Activated CD4-positive, alpha-beta T cell treated with anti-CD3 and anti-CD28 coated beads, Interleukin-2, Interleukin-4, amounts not matched to agents 100 ng/mL and 50 ng/mL, durations not matched to agents 16 hours and 8 hours (primary cell): ENCODE results near the gene TGDS.
A peak's percentile ranks its signal among the peaks of the same experiment; 100 is the strongest.
"Not testable (repeated sequence)": the region's sequence is repeated elsewhere in the genome, so short reads cannot be mapped to it uniquely, and the experiment has no call there.

Experiments
- DNase-seq: peaks from one replicate; pipeline ENCODE4 v3.0.0-alpha.2; 2020; ENCODE audit warnings: low spot score

Gene TGDS

DNA sequence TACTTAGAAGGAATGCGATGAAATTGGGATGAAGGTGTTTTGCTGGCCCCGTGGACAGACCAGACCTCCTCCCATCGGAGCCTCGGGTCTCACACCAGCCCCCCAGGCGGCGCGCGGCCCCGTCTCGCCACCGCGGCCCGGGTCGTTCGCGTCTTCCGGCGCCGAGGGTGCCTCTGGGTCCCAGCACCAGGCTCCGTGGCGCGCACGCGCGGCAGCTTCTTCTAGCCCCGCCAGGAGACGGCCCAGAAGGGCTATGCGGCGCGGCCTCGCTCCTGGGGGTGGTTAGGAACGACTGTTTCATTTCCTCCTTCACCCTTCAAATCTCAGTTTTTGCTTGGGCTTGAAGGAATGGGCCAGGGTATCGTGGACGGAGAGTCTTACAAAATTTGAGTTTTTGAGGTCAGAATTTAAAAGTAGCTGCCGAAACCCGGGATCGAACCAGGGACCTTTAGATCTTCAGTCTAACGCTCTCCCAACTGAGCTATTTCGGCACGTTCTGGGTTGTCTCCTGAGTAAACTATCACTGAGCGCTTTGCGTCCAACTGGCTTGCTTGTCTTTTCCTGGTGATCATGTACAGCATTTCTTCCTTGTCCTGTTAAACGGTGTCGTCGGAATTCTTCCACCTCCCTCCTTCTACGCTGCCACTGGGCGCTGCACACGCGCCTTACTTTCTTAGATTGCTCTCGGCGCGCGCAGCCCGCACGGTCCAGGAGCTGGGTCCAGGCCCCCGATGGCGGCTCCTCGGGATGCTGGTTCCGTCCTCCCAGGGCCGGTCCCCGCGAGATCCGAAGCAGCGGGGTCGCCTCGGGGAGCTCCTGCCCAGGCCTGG lies 46.5 kb downstream of the TGDS start:
- DNase-seq = peak; percentile 95

GRCh38 chr13:94548821-94549231 lies 47.1 kb downstream of the TGDS start:
- DNase-seq = peak; percentile 39

DNA sequence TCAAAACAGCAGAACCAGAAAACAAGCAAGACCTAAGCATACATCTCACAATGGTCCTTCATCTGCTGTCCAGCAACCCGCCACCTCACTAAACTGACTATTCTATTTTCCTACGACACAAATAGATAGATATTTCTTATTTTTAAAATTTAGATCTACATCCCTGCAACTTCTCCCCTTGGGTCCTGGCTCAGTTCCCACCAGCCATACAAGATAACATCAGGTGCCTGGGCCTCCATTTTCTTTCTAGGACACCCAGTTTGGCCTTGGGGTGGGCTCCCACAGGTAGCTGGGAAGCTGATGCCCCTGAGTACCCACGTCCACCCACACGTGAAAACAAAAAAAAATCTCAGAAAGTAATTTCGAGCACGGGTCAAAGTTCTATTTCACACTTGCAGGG lies 47.6 kb downstream of the TGDS start:
- no peak for DNase-seq

DNA sequence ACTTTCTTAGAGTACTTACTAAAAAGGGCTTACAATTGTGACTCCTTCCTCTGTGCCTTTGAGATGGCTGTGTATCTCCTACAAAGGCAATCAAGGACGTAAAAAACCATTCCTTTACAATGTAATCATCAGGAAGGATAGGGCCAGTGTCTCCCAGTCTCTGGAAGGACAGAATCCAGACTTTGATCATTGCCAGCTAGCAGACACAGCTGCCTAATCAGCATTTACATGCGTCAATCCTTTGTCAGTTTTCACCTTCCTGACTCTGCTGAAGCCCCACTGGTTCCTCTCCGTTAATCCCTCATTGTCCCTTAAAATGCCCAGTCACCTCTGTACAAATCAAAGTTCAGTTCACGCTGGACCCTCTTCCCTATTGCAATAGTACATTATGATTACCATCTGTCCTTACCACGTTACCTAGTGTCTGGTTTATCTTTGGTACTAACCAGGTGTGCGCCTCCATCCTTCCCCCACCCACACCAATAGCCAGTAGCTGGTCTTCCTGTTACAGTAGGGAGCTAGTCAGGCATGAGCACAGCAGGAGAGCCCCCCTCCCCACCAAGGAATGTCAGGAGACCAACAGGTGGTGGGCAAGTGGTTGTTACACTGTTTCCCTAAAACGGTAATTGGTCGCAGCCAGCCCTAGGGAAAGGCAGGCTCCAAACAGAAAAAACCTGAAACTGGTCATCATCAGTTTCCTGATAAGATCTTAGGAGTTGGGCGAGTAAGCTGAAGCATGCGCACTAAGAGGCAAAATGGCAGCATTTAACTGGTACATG lies 49.7 kb downstream of the TGDS start:
- DNase-seq = no peak

- DNase-seq = no peak
These were observed 51.0 kb downstream of the TGDS start for GRCh38 chr13:94544922-94545321.

GRCh38 chr13:94542917-94543316 lies 53.0 kb downstream of the TGDS start:
- no peak for DNase-seq

DNA sequence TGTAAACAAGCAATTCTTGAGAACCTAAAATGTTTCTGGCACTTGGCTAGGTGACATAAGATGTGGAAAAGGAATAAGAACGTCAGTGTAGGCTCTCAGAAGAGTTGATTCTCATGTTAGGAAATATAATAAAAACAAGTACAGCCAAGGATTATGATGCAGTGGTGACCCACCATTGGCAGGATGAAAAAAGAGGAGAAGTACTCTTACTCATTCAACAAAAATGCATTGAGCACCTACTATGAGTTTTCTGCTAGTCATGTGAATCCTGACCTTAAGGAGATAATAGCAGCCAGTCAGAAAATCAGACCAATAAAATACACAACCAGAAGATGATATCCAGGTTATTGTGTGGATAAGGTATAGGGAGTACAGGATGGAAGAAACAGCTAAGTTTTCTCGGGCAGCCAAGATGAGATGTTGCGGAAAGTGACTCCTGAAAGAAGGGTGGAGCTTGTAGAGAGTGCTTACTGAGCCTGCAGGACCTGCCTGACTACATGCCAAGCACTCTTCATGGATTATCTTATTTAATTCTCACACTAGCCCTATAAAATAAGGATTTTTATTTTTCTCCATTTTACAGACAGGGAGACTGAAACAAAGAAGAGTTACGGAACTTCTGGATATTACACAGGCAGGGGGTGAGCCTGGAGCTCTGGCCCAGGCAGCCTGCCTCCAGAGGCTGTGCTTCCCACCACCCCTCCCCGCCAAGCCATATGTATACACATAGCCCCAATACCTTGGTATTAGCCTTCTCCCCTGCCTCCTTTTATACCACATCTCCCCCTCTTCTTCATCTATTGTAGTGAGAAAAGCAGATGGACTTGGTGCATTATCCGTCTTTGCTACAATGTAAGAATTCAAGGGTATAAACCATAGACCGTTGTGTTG lies 58.0 kb downstream of the TGDS start:
- no peak for DNase-seq

- no peak for DNase-seq
These were observed 60.2 kb downstream of the TGDS start for GRCh38 chr13:94535775-94536174.

DNA sequence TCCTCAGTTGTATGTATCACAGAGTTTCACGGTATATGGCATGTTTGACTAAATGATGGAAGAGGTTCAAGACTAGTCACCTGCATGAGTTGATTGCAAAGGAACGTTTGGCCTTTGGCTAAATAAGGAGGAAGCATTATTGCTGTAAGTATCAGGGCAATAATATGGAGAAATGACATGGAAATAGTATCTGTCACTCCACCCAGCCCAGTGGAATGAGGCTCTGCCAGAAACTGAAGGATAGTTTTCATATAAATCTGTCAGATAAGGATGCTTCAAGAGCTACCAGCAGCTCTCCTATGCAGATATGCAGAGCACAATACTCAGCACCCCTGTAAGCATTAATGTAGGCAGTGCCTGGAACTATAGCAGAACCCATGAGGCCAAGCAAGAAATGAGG lies 60.7 kb downstream of the TGDS start:
- no peak for DNase-seq

DNA sequence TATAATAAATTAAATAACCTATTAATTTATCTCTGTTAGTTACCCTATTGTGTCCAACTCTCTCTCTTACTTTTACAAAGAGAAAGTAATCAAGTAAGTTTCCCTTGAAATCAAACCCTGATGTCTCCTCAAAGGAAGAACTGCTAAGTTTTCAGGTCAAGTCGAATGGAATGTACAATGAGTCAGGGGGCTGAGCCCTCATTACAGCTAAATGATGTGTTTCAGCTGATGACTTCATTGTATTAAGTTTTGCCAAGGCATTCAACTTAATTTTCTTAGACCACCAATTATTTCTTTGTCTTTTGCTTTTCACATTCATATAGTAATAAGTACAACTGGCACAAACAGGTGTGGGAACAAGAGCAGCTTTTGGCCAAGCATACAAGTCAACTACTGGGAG lies 61.8 kb downstream of the TGDS start:
- no peak for DNase-seq

GRCh38 chr13:94532278-94532677 lies 63.7 kb downstream of the TGDS start:
- DNase-seq = not testable (repeated sequence)

DNA sequence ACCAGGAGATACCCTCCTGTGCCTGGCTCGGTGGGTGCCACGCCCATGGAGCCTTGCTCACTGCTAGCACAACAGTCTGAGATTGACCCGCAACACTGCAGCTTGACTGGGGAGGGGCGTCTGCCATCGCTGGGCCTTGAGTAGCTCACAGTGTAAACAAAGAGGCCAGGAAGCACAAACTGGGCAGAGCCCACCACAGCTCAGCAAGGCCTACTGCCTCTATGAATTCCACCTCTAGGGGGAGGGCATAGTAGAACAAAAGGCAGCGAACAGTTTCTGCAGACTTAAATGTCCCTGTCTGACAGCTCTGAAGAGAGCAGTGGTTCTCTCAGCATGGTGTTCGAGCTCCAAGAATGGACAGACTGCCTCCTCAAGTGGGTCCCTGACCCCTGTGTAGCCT lies 69.0 kb downstream of the TGDS start:
- not testable (repeated sequence) for DNase-seq

- DNase-seq = no peak
These were observed 70.2 kb downstream of the TGDS start for GRCh38 chr13:94525781-94526180.

DNA sequence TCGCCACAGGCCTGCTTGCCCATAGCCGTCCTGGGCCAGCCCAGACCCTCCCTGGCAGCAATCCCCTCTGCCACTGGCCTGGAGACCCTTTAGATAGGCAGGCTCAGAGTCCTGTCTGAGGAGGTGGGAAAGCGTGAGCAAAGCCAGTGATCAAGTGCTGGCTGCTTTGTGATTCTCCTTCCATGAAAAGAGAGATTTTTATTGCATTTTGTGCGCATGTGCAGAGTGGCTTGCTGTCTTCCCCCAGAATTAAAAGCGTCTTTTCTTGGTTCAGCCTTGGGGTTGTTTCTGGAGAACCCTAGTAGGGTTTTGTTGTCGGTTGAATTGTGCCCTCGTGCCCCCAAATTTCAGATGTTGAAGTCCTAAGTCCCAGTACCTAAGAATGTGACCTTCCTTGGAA lies 71.5 kb downstream of the TGDS start:
- DNase-seq = no peak
